ENCODE measurements around the gene ZNF215. TPM values are rescaled to one million over a fixed set of nuclear protein-coding genes. Genes with fewer than 3 reads are reported as not detected.

ZNF215 gene
- total RNA-seq, 1 experiment from 2014 or later: 15.8 TPM

- ATAC-seq (no peak), DNase-seq (ENCODE audit: low spot score) (no peak)
- ChIA-PET CTCF (interaction anchor here (1.3 kb wide), 1 partner anchor 150 kb away, joined by 5 read pairs; no protein-coding TSS in a partner anchor), POLR2A (interaction anchor here (0.9 kb wide), 1 partner anchor 224 kb away, joined by 5 read pairs; no protein-coding TSS in a partner anchor)
- TF ChIP-seq IRF1 (CRISPR knock-in tag; IDR thresholded peaks at IDR 0.05): no peak
- no peak for TF ChIP-seq SP1 (CRISPR knock-in tag; conservative IDR thresholded peaks at IDR 0.05)
- TF ChIP-seq MYBL2 (CRISPR knock-in tag; IDR thresholded peaks at IDR 0.05): no peak
- no peak for TF ChIP-seq ATF6 (CRISPR knock-in tag; IDR thresholded peaks at IDR 0.05)
- TF ChIP-seq ATF2 (CRISPR knock-in tag; IDR thresholded peaks at IDR 0.05; ENCODE audit: borderline replicate concordance, low read depth): no peak
- no peaks in the 10 kb centered on the region for H3K27me3 Mint-ChIP-seq (ENCODE audit: low read depth)
- no peak overlapping the region for H3K4me3 Mint-ChIP-seq
- H3K9me3 Mint-ChIP-seq: peaks cover 15% of the 10 kb centered on the region
- H3K36me3 Mint-ChIP-seq: peaks cover 16% of the 10 kb centered on the region
- H3K27ac Mint-ChIP-seq: no peak overlapping the region
- peaks cover 4% of the 10 kb centered on the region for H3K4me1 Mint-ChIP-seq
Measured at GRCh38 chr11:6962141-6962540, 35.9 kb downstream of the ZNF215 start.

- no peak for DNase-seq (ENCODE audit: low spot score)
- ChIA-PET CTCF (interaction anchor here (1.3 kb wide), 1 partner anchor 150 kb away, joined by 5 read pairs; no protein-coding TSS in a partner anchor), POLR2A (interaction anchor here (0.9 kb wide), 1 partner anchor 225 kb away, joined by 5 read pairs; no protein-coding TSS in a partner anchor)
- Mint-ChIP-seq H3K9me3 (peaks cover 20% of the 10 kb centered on the region), H3K4me3 (no peak overlapping the region), H3K27ac (no peak overlapping the region), H3K4me1 (peaks cover 4% of the 10 kb centered on the region), H3K36me3 (peaks cover 21% of the 10 kb centered on the region), H3K27me3 (ENCODE audit: low read depth) (no peaks in the 10 kb centered on the region)
- TF ChIP-seq ATF3 (CRISPR knock-in tag; conservative IDR thresholded peaks at IDR 0.05) (no peak), STAT6 (CRISPR knock-in tag; conservative IDR thresholded peaks at IDR 0.05; ENCODE audit: low read depth) (no peak), HMGXB4 (CRISPR knock-in tag; IDR thresholded peaks at IDR 0.05) (no peak), GABPB1 (CRISPR knock-in tag; IDR thresholded peaks at IDR 0.05) (no peak), CREB1 (CRISPR knock-in tag; IDR thresholded peaks at IDR 0.05) (no peak), ARID4B (CRISPR knock-in tag; IDR thresholded peaks at IDR 0.05; ENCODE audit: borderline replicate concordance) (no peak), PREB (CRISPR knock-in tag; IDR thresholded peaks at IDR 0.05; ENCODE audit: borderline replicate concordance) (no peak), ZNF219 (CRISPR knock-in tag; IDR thresholded peaks at IDR 0.05; ENCODE audit: borderline replicate concordance) (no peak), ZNF396 (CRISPR knock-in tag; IDR thresholded peaks at IDR 0.05; ENCODE audit: borderline replicate concordance) (no peak)
- ATAC-seq: no peak
Measured at GRCh38 chr11:6962673-6963072, 36.4 kb downstream of the ZNF215 start.

Measured in WTC11 (cell line).